Breast epithelium (tissue), 4 donors: ENCODE results near the gene CORO1C. TPM values are rescaled to one million over a fixed set of nuclear protein-coding genes. Genes with fewer than 3 reads are reported as not detected.
A peak's percentile ranks its signal among the peaks of the same experiment; 100 is the strongest.

Experiments used
- DNase-seq, 2 donors: peaks; one replicate each; pipeline ENCODE4 v3.0.0-alpha.2; 2019; ENCODE audit warnings: low spot score in 2 of 2
- H3K27ac ChIP-seq, 2 donors: fragments of 200-600 bp; sonication (generic) in 1 of 2; one replicate each; pipeline ENCODE4 v1.5.1; 2016 to 2019; ENCODE audit warnings: mild to moderate bottlenecking in 1 of 2
- H3K27me3 ChIP-seq, 2 donors: fragments of 200-600 bp; sonication (generic) in 1 of 2; one replicate each; pipeline versions ENCODE4 v1.5.1 to v1.6.0; 2017 to 2019; ENCODE audit warnings: control low read depth in 1 of 2, mild to moderate bottlenecking in 1 of 2
- H3K36me3 ChIP-seq: fragments of 200-600 bp; one replicate; pipeline ENCODE4 v1.5.1; 2019
- H3K4me1 ChIP-seq, 2 donors: fragments of 200-600 bp; sonication (generic); one replicate each; pipeline ENCODE4 v1.5.1; 2016 to 2019; ENCODE audit warnings: control low read depth in 1 of 2
- H3K4me3 ChIP-seq, 3 donors: fragments of 200-600 bp; sonication (generic); 1 replicate in 2 of 3; 2 replicates in 1 of 3; pipeline ENCODE4 v1.5.1; 2016 to 2019; ENCODE audit warnings: mild to moderate bottlenecking in 3 of 3, moderate library complexity in 2 of 3
- H3K9me3 ChIP-seq, 2 donors: fragments of 200-600 bp; sonication (generic) in 1 of 2; one replicate each; pipeline ENCODE4 v1.5.1; 2016 to 2019; ENCODE audit warnings: control low read depth in 1 of 2
- CTCF ChIP-seq, 3 donors: fragments of 450-650 bp; IDR thresholded peaks; one replicate each; pipeline ENCODE4 v1.5.1; 2016 to 2017; ENCODE audit warnings: antibody characterized with exemption in 3 of 3, mild to moderate bottlenecking in 3 of 3, moderate library complexity in 3 of 3
- POLR2A ChIP-seq: fragments of 450-650 bp; IDR thresholded peaks from one replicate; pipeline ENCODE4 v1.6.1; 2016; ENCODE audit warnings: antibody characterized with exemption, mild to moderate bottlenecking, moderate library complexity
- POLR2AphosphoS5 ChIP-seq, 3 donors: sonication (generic); formaldehyde crosslinking; IDR thresholded peaks; one replicate each; pipeline ENCODE4 v1.6.1; 2017; ENCODE audit warnings: antibody characterized with exemption in 3 of 3
- intact Hi-C: fragments of 100-400 bp; cut with DNase I; formaldehyde crosslinking; loops from one replicate; pipeline ENCODE4 v1.15.1; 2023; ENCODE audit warnings: low total_unique reads
- total RNA-seq, 3 donors: library from RNA; depleted of rRNA; stranded (reverse); fragments of >200 nt; gene quantifications; one replicate each; pipeline ENCODE4 v1.1.0, GENCODE V29; 2016

CORO1C gene
- total RNA-seq, 3 donors from 2014 or later: 121 to 155 (median 149) TPM

GRCh38 chr12:108641446-108642268, 89.7 kb downstream of the CORO1C start:
- no peak for DNase-seq
- no peak for TF ChIP-seq CTCF (IDR thresholded peaks at IDR 0.05)
- TF ChIP-seq POLR2A: no peak
- TF ChIP-seq POLR2AphosphoS5 (IDR thresholded peaks at IDR 0.05): no peak
- H3K27ac ChIP-seq: peak overlapping the region in 1 of 2 donors; percentile 63
- H3K9me3 ChIP-seq: no peaks in the 10 kb centered on the region
- H3K36me3 ChIP-seq: no peaks in the 10 kb centered on the region
- H3K4me1 ChIP-seq: no peaks in the 10 kb centered on the region
- H3K27me3 ChIP-seq: no peaks in the 10 kb centered on the region
- intact Hi-C loops: loop anchor here (2.0 kb wide), 1 partner anchor 19 kb away; no protein-coding TSS in a partner anchor
- H3K4me3 ChIP-seq: no peak overlapping the region

GRCh38 chr12:108640802-108641445, 90.4 kb downstream of the CORO1C start:
- no peak for TF ChIP-seq CTCF (IDR thresholded peaks at IDR 0.05)
- H3K9me3 ChIP-seq: no peaks in the 10 kb centered on the region
- intact Hi-C loops: no loop called here
- no peak overlapping the region for H3K4me3 ChIP-seq
- H3K27me3 ChIP-seq: no peaks in the 10 kb centered on the region
- H3K4me1 ChIP-seq: no peaks in the 10 kb centered on the region
- H3K36me3 ChIP-seq: no peaks in the 10 kb centered on the region
- peak overlapping the region in 1 of 2 donors; percentile 3 for H3K27ac ChIP-seq
- DNase-seq: no peak

GRCh38 chr12:108638997-108639822, 92.1 kb downstream of the CORO1C start:
- Histone ChIP-seq H3K9me3 (no peaks in the 10 kb centered on the region), H3K27ac (peak overlapping the region in 1 of 2 donors; percentile 25), H3K36me3 (no peaks in the 10 kb centered on the region), H3K4me3 (no peak overlapping the region), H3K4me1 (no peaks in the 10 kb centered on the region), H3K27me3 (no peaks in the 10 kb centered on the region)
- TF ChIP-seq POLR2A (no peak), POLR2AphosphoS5 (IDR thresholded peaks at IDR 0.05) (no peak), CTCF (IDR thresholded peaks at IDR 0.05) (no peak)
- intact Hi-C loops: no loop called here
- no peak for DNase-seq

- DNase-seq: no peak
- peak overlapping the region in 1 of 3 donors; percentile 44 for H3K4me3 ChIP-seq
- peak overlapping the region; percentile 25 to 42 for H3K27ac ChIP-seq
- H3K9me3 ChIP-seq: no peaks in the 10 kb centered on the region
- no peaks in the 10 kb centered on the region for H3K4me1 ChIP-seq
- no peaks in the 10 kb centered on the region for H3K27me3 ChIP-seq
- no peaks in the 10 kb centered on the region for H3K36me3 ChIP-seq
- intact Hi-C loops: no loop called here
- no peak for TF ChIP-seq POLR2A
- no peak for TF ChIP-seq POLR2AphosphoS5 (IDR thresholded peaks at IDR 0.05)
- TF ChIP-seq CTCF (IDR thresholded peaks at IDR 0.05): no peak
Measured at GRCh38 chr12:108638141-108638827, 93.0 kb downstream of the CORO1C start.
